RKO (cell line): ENCODE measurements around the gene MAP2K6.

ENCODE experiments used
- DNase-seq: peaks from one replicate; pipeline ENCODE4 v3.0.0-alpha.2; 2016; ENCODE audit warnings: low spot score

Gene MAP2K6

GRCh38 chr17:69427486-69428197 is 13.1 kb downstream of the MAP2K6 start:
- DNase-seq: no peak

- no peak for DNase-seq
These were observed 13.9 kb downstream of the MAP2K6 start for GRCh38 chr17:69428252-69428980.

- no peak for DNase-seq
These were observed 16.0 kb downstream of the MAP2K6 start for GRCh38 chr17:69430488-69430887.

- DNase-seq: no peak
These were observed 17.3 kb downstream of the MAP2K6 start for GRCh38 chr17:69431835-69432234.

- DNase-seq: no peak
These were observed 18.6 kb downstream of the MAP2K6 start for GRCh38 chr17:69433093-69433492.

- peak; percentile 23 for DNase-seq
These were observed 19.7 kb downstream of the MAP2K6 start for GRCh38 chr17:69434164-69434579.

GRCh38 chr17:69435971-69436696 is 21.6 kb downstream of the MAP2K6 start:
- DNase-seq: no peak

GRCh38 chr17:69437475-69437874 is 23.0 kb downstream of the MAP2K6 start:
- DNase-seq: no peak

GRCh38 chr17:69438776-69439175 is 24.3 kb downstream of the MAP2K6 start:
- DNase-seq: no peak

- no peak for DNase-seq
These were observed 26.7 kb downstream of the MAP2K6 start for GRCh38 chr17:69441179-69441578.

GRCh38 chr17:69443138-69443537 is 28.6 kb downstream of the MAP2K6 start:
- no peak for DNase-seq

GRCh38 chr17:69444023-69444422 is 29.5 kb downstream of the MAP2K6 start:
- no peak for DNase-seq

- DNase-seq: no peak
These were observed 30.6 kb downstream of the MAP2K6 start for GRCh38 chr17:69445132-69445531.

GRCh38 chr17:69447726-69448125 is 33.2 kb downstream of the MAP2K6 start:
- DNase-seq: no peak

- DNase-seq: no peak
These were observed 34.1 kb downstream of the MAP2K6 start for GRCh38 chr17:69448431-69449102.

- no peak for DNase-seq
These were observed 35.6 kb downstream of the MAP2K6 start for GRCh38 chr17:69450131-69450530.

- DNase-seq: no peak
These were observed 36.4 kb downstream of the MAP2K6 start for GRCh38 chr17:69450918-69451317.

GRCh38 chr17:69451416-69452394 is 37.2 kb downstream of the MAP2K6 start:
- DNase-seq: no peak

GRCh38 chr17:69452664-69453260 is 38.3 kb downstream of the MAP2K6 start:
- no peak for DNase-seq

- DNase-seq: no peak
These were observed 39.6 kb downstream of the MAP2K6 start for GRCh38 chr17:69454051-69454450.

GRCh38 chr17:69455040-69455439 is 40.5 kb downstream of the MAP2K6 start:
- no peak for DNase-seq
